ENCODE data around the gene PI4KA.
"Not testable (repeated sequence)": the region's sequence is repeated elsewhere in the genome, so short reads cannot be mapped to it uniquely, and the experiment has no call there.

Gene PI4KA

DNA sequence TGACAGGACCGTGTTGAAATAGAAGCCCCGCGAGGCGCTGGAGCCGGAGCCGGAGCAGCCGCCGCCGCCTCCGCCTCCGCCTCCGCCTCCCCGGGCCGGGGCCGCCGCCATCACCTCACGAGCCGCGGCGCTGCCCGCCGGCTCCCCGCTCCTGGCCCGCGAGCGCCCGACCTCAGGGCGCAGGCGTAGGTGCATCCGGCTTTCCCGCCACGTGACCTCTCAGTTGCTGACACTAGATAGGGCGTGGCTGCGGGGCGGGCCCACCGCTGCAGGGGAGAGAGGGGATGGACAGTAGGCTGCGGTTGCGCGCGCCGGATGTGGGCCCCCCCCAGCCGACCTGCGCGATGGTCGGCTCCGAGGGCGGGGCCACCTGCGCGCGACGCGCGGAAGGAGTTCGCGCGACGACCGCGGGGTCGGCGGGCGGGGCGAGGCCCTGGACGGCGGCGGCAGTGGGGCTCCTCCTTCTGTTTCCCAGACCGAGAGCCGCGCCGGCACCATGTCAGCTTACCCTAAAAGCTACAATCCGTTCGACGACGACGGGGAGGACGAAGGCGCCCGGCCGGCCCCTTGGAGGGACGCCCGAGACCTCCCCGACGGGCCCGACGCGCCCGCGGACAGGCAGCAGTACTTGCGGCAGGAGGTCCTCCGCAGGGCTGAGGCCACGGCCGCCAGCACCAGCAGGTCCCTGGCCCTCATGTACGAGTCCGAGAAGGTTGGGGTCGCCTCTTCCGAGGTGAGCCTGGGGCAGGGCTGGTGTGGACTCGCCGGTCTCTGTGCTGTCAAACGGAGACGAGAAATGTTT lies at the start of gene PI4KA, which contains the start of gene SNAP29:
PI4KA (minus strand) TSS at position 197 of the 802 bp plus-strand sequence; CDS start at position 111, 86 bp downstream.
SNAP29 (plus strand) TSS at position 393 of the 802 bp plus-strand sequence; CDS start at position 497, 104 bp downstream.
- peak; percentile 97 for DNase-seq (ENCODE audit: low spot score)

DNA sequence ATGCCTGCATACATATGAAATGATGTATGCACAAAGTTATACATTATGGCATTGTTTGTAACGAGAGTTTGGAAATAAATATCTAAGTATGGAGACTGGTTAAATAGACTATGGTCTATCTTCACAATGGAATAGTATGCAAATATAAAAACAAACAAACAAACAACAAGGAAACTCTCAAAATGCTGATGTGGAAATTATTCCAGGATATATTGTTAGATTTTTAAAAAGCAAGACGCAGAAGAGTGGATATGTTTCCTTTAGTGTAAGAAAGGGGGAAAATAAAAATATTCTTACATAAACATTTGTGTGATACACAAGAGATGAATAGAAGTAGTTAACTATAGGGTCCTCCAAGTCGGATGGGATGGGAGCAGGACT lies 47.8 kb upstream of the PI4KA start:
- no peak for DNase-seq (ENCODE audit: low spot score)

GRCh38 chr22:20905415-20906386 lies 47.1 kb upstream of the PI4KA start:
- peak; percentile 75 for DNase-seq (ENCODE audit: low spot score)

GRCh38 chr22:20904980-20905355 lies 46.4 kb upstream of the PI4KA start:
- no peak for DNase-seq (ENCODE audit: low spot score)

DNA sequence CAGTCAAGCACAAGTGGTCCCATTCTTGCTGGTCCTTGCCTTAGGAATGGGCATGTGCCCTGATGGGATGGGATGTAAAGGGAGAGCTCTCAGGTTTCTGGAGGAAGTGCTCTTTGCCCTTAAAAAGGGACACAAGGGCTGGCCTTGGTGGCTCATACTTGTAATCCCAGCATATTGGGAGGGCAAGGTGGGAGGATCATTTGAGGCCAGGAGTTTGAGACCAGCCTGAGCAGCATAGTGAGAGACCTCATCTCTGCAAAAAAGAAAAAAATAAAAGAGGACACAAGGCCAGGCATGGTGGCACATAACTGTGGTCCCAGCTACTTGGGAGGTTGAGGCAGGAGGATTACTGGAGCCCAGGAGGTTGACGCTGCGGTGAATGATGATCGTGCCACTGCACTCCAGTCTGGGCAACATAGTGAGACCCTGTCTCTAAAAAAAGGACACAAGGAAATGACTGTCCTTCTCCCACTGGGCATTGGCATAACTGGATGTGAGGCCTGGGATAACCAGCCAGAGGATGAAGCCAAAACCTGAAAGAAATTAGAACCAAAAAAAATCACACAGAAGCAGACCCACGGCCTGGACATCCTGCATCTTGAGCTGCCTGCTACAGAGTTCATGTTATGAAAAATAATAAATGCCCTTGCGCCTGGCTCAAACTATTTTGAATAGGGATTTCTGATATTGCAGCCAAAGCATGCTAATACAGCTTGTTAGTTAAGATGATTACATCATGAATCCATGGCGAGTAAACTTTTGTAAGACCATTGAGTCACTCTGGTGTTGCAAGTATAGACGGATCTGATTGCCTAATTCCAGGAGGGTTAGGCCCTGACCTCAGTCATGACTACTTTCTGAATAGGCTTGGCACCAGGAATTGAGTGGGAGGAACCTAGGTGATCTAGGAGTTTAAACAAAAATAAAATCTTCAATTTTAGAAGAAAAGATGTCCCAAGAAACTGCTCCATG lies 45.7 kb upstream of the PI4KA start:
- DNase-seq (ENCODE audit: low spot score), result no peak

DNA sequence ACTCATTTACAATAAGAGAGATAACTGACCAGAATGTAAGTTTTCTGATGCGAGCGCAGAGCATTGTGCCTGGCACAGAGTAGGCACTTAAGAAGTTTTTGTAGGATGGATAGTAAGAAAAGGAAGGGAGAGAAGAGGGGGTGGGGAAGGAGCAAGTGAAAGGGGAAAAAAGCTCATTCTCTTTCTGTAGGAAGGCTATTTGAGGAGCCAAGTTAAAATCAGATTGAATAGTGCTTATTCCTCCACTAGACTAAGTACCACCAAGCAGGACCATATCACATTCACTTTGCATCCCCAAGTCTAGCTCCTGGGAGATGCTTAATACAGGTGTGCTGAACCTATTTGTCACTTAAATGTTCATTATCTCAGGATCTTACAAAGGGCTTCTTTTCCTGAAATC lies 44.5 kb upstream of the PI4KA start:
- no peak for DNase-seq (ENCODE audit: low spot score)

- not testable (repeated sequence) for DNase-seq (ENCODE audit: low spot score)
Observed at GRCh38 chr22:20901093-20902033, 42.8 kb upstream of the PI4KA start.

DNA sequence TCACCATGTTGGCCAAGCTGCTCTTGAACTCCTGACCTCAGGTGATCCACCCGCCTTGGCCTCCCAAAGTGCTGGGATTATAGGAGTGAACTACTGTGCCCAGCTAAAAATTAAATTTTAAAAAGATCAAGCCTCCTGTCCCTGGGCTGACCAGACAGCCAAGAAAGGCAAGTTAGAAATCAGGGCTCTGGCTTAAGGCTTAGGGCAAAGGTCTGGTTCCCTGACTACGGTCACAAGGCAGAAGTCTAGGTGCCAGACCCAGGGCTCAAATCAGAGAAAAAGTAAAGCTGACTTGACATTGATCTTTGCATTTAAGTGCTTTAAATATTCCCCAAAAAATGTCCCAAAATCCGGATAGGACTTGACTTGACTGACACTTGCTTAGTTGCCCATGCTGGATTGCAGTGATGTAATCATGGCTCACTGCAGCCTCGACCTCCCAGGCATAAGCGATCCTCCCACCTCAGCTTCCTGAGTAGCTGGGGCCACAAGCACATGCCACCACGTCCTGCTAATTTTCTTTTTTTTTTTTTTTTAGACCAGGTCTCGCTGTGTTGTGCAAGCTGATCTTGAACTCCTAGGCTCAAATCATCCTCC lies 41.3 kb upstream of the PI4KA start:
- no peak for DNase-seq (ENCODE audit: low spot score)

- not testable (repeated sequence) for DNase-seq (ENCODE audit: low spot score)
Observed at GRCh38 chr22:20897737-20898136, 39.1 kb upstream of the PI4KA start.

- DNase-seq (ENCODE audit: low spot score), result no peak
Observed at GRCh38 chr22:20890975-20891374, 32.4 kb upstream of the PI4KA start.

DNA sequence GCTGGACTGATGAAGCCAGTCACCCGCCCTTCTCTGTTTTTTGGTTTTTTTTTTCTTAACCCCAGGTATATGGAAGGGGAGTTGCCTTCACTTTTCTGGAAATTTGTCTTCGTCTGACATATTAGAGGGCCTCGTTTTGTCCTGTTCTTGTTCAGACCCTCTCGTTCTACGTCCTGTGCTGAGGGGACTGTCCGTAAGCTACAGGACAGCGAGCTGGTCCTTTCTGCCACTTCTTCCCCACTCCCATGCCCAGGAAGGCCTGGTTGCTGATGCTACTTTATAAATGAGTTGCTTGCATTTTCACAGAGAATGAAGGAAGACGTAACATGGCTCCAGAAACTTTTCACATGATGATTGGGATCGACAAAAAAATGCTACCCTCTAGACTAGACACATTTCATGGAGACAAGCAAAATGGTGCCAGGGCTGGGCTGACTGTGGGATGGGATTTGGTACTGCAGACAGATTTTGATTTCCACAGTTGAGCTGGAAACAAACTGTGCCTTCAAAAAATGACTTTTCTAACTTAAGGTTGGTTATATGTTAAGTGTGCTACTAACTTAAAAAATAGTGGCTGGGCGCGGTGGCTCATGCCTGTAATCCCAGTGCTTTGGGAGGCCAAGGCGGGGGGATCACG lies 31.4 kb upstream of the PI4KA start:
- DNase-seq (ENCODE audit: low spot score), result no peak

- no peak for DNase-seq (ENCODE audit: low spot score)
Observed at GRCh38 chr22:20889025-20889704, 30.6 kb upstream of the PI4KA start.

DNA sequence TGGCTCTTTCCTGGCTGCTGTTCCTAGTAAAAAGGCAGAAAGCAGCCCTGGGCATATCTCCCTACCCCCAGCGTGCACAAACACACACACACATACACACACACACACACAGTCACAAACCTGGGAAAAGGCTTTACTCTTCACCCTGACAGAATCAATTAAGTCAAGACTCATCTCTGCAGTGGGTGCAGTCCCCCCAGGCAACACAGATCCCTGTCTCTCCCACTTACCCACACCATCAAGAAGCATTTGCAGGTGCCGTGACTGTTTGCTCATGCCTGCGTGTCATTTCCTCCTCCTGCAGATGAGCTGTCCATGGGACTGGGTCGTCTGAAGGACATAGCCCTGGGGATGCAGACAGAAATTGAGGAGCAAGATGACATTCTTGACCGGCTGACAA lies 28.8 kb upstream of the PI4KA start:
- no peak for DNase-seq (ENCODE audit: low spot score)

GRCh38 chr22:20885557-20886323 lies 27.1 kb upstream of the PI4KA start:
- DNase-seq (ENCODE audit: low spot score), result peak; percentile 86

DNA sequence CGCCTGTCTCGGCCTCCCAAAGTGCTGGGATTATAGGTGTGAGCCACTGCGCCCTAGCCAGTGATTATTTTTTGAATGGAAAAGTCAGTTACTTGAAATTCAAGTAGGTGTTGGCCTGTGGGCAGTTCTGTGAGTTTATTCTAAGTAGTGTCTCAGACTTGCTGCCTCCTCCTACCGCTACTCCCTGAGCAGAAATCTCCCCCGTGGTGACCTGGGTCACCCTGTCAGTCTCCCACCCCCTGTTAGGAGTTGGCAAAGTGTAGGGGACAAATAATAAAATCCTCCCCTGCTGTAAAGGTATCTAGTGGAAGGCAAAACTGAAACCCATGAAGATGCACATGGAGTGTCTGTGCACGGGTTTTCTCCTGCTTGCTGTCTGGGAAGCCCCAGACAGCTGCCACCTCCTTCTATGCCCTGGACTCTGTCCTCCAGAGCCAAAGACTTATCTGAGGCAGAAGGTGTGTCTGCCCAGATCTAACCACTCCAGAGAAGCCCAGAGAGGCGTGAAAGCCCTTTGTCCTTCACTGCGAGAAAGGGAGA lies 26.5 kb upstream of the PI4KA start:
- no peak for DNase-seq (ENCODE audit: low spot score)

DNA sequence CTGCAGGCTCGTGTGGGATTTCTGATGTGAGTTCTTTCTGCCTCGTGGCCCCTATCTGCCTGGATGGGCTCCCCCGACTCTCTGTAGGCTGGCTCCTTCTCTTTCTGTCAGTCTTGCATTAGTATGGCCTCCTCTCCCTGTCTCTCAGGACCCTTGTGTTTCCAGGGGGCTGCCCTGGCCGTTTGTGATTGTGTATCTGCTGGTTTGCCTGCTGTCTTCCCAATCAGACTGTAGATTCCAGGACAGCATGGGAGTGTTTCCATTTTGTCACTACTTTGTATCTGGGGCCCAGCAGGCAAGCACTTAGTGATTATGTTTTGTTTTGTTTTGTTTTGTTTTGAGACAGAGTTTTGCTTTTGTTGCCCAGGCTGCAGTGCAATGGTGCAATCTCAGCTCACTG lies 25.8 kb upstream of the PI4KA start:
- no peak for DNase-seq (ENCODE audit: low spot score)

DNA sequence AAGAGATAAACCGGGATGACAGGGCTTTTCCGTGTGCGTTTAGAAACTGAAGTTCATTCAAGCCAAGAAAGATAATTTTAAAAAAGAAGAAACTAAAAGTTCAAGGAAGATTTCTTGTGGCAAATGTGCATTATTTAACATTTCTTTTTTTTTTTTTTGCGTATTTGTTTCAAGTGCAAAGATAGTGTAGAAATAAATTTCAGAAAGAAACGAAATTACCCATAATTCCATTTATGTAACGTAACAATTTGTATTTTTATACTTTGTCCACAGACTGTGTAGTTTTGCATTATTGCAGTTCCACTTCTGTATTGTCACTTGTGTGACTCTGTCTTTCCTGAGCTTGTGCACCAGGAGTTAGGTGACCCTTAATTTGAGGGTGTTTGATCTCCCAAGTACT lies 24.2 kb upstream of the PI4KA start:
- no peak for DNase-seq (ENCODE audit: low spot score)

All from cerebellar cortex (tissue), 1 donor.